ENCODE measurements around the gene GNPTAB.

- no peak for TF ChIP-seq CTCF (IDR thresholded peaks at IDR 0.05; ENCODE audit: insufficient read depth, low read depth, low read length)
- no peak for TF ChIP-seq EZH2 (IDR thresholded peaks at IDR 0.05; ENCODE audit: insufficient read depth, low read length)
Measured at GRCh38 chr12:101850199-101850598, 19.4 kb upstream of the GNPTAB start.

Measured in astrocyte (in vitro differentiated cells and primary cell).